ENCODE data around the gene HSPA12A.

- TF ChIP-seq, protein P1, sequence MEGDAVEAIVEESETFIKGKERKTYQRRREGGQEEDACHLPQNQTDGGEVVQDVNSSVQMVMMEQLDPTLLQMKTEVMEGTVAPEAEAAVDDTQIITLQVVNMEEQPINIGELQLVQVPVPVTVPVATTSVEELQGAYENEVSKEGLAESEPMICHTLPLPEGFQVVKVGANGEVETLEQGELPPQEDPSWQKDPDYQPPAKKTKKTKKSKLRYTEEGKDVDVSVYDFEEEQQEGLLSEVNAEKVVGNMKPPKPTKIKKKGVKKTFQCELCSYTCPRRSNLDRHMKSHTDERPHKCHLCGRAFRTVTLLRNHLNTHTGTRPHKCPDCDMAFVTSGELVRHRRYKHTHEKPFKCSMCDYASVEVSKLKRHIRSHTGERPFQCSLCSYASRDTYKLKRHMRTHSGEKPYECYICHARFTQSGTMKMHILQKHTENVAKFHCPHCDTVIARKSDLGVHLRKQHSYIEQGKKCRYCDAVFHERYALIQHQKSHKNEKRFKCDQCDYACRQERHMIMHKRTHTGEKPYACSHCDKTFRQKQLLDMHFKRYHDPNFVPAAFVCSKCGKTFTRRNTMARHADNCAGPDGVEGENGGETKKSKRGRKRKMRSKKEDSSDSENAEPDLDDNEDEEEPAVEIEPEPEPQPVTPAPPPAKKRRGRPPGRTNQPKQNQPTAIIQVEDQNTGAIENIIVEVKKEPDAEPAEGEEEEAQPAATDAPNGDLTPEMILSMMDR (IDR thresholded peaks at IDR 0.05; ENCODE audit: low read length): no peak
- TF ChIP-seq EZH2 (optimal IDR thresholded peaks at IDR 0.05; ENCODE audit: low read depth, low read length) (no peak), EZH2phosphoT487 (IDR thresholded peaks at IDR 0.05; ENCODE audit: low read length) (no peak)
Observed at GRCh38 chr10:116706281-116706680, 36.1 kb downstream of the HSPA12A start.

Data from MM.1S (cell line).